Bronchial epithelial cell (primary cell): ENCODE data around the gene TPST2. TPM values are rescaled to one million over a fixed set of nuclear protein-coding genes. Genes with fewer than 3 reads are reported as not detected.
"Not testable (repeated sequence)": the region's sequence is repeated elsewhere in the genome, so short reads cannot be mapped to it uniquely, and the experiment has no call there.

ENCODE experiments used
- DNase-seq: peaks from one replicate; pipeline ENCODE4 v3.0.0-alpha.2; 2010; ENCODE audit warnings: low read depth
- FAIRE-seq: peaks from 2 replicates; lab custom pipeline; 2011; peaks lifted over from hg19 to GRCh38; lab: Jason Lieb, UNC
- H3K27me3 ChIP-seq: 2 replicates; pipeline ENCODE4 v1.5.1; 2011; ENCODE audit warnings: low read length; ENCODE audit not compliant: control insufficient read depth, insufficient read depth
- H3K36me3 ChIP-seq: 2 replicates; pipeline ENCODE4 v1.5.1; 2011; ENCODE audit warnings: low read length; ENCODE audit not compliant: control insufficient read depth, insufficient read depth
- H3K4me3 ChIP-seq: 2 replicates; pipeline ENCODE4 v1.5.1; 2011; ENCODE audit warnings: mild to moderate bottlenecking, low read depth, low read length, control low read depth
- CTCF ChIP-seq: IDR thresholded peaks from 2 replicates; pipeline ENCODE4 v1.5.1; 2011; ENCODE audit warnings: mild to moderate bottlenecking, moderate library complexity, low read length, control low read depth, inconsistent platforms; ENCODE audit not compliant: insufficient read depth, severe bottlenecking
- total RNA-seq: library from RNA; depleted of rRNA; stranded (reverse); fragments of >200 nt; gene quantifications from 2 replicates; pipeline ENCODE4 v1.2.1, GENCODE V29; 2014

The TPST2 gene
- total RNA-seq, 1 donor from 2014 or later: 18.4 TPM

- DNase-seq (no peak), FAIRE-seq (no peak)
- Histone ChIP-seq H3K4me3 (no peak overlapping the region), H3K36me3 (no peaks in the 10 kb centered on the region), H3K27me3 (peaks cover 2% of the 10 kb centered on the region)
- no peak for TF ChIP-seq CTCF
Measured at GRCh38 chr22:26615830-26616435, 26.0 kb upstream of the TPST2 start.

- H3K27me3 ChIP-seq: peaks cover 2% of the 10 kb centered on the region
- no peak for TF ChIP-seq CTCF
- no peak overlapping the region for H3K4me3 ChIP-seq
- no peak for DNase-seq
- no peak for FAIRE-seq
- H3K36me3 ChIP-seq: no peaks in the 10 kb centered on the region
Measured at GRCh38 chr22:26615149-26615548, 25.2 kb upstream of the TPST2 start.

- H3K4me3 ChIP-seq: no peak overlapping the region
- DNase-seq: no peak
- TF ChIP-seq CTCF: no peak
- FAIRE-seq: no peak
- H3K36me3 ChIP-seq: no peaks in the 10 kb centered on the region
- peaks cover 2% of the 10 kb centered on the region for H3K27me3 ChIP-seq
Measured at GRCh38 chr22:26614322-26614721, 24.4 kb upstream of the TPST2 start.

GRCh38 chr22:26613753-26614152 lies 23.8 kb upstream of the TPST2 start:
- H3K4me3 ChIP-seq, DNase-seq, H3K36me3 ChIP-seq, FAIRE-seq, H3K27me3 ChIP-seq: not testable (repeated sequence)

- Histone ChIP-seq H3K36me3 (no peaks in the 10 kb centered on the region), H3K4me3 (no peak overlapping the region), H3K27me3 (peaks cover 2% of the 10 kb centered on the region)
- DNase-seq (no peak), FAIRE-seq (no peak)
- no peak for TF ChIP-seq CTCF
Measured at GRCh38 chr22:26612652-26613051, 22.7 kb upstream of the TPST2 start.

GRCh38 chr22:26610996-26611395 lies 21.1 kb upstream of the TPST2 start:
- peaks cover 2% of the 10 kb centered on the region for H3K27me3 ChIP-seq
- H3K4me3 ChIP-seq: no peak overlapping the region
- FAIRE-seq (no peak), DNase-seq (no peak)
- H3K36me3 ChIP-seq: no peaks in the 10 kb centered on the region
- TF ChIP-seq CTCF: no peak
